ENCODE data around the gene HS1BP3.

The HS1BP3 gene

GRCh38 chr2:20663196-20664070, 12.5 kb upstream of the HS1BP3 start:
- DNase-seq, result no peak

GRCh38 chr2:20662308-20662937, 11.5 kb upstream of the HS1BP3 start:
- no peak for DNase-seq

- peak; percentile 13 for DNase-seq
Observed at GRCh38 chr2:20661421-20662307, 10.8 kb upstream of the HS1BP3 start.

GRCh38 chr2:20660506-20661420, 9.9 kb upstream of the HS1BP3 start:
- DNase-seq, result no peak

- DNase-seq, result no peak
Observed at GRCh38 chr2:20657522-20658235, 6.8 kb upstream of the HS1BP3 start.

- no peak for DNase-seq
Observed at GRCh38 chr2:20656561-20656960, 5.7 kb upstream of the HS1BP3 start.

- no peak for DNase-seq
Observed at GRCh38 chr2:20654535-20654813, 3.6 kb upstream of the HS1BP3 start.

- no peak for DNase-seq
Observed at GRCh38 chr2:20653695-20654534, 3.0 kb upstream of the HS1BP3 start.

- DNase-seq, result no peak
Observed at GRCh38 chr2:20652673-20653575, 2.0 kb upstream of the HS1BP3 start.

- no peak for DNase-seq
Observed at GRCh38 chr2:20652141-20652540, 1.2 kb upstream of the HS1BP3 start.

GRCh38 chr2:20651731-20652099, 817 bp upstream of the HS1BP3 start:
- DNase-seq, result no peak

GRCh38 chr2:20650393-20650876, 463 bp downstream of the HS1BP3 start:
- no peak for DNase-seq

- DNase-seq, result no peak
Observed at GRCh38 chr2:20649976-20650375, 922 bp downstream of the HS1BP3 start.

- DNase-seq, result no peak
Observed at GRCh38 chr2:20649576-20649975, 1.3 kb downstream of the HS1BP3 start.

GRCh38 chr2:20648831-20649230, 2.1 kb downstream of the HS1BP3 start:
- DNase-seq, result no peak

GRCh38 chr2:20648206-20648605, 2.7 kb downstream of the HS1BP3 start:
- DNase-seq, result no peak

GRCh38 chr2:20647738-20648137, 3.2 kb downstream of the HS1BP3 start:
- no peak for DNase-seq

GRCh38 chr2:20647211-20647610, 3.7 kb downstream of the HS1BP3 start:
- DNase-seq, result no peak

- DNase-seq, result no peak
Observed at GRCh38 chr2:20646446-20646845, 4.5 kb downstream of the HS1BP3 start.

GRCh38 chr2:20645761-20646160, 5.1 kb downstream of the HS1BP3 start:
- no peak for DNase-seq

All from NCI-H2107 (cell line).